T-cell (primary cell): ENCODE data around the gene ACSM2A. TPM values are rescaled to one million over a fixed set of nuclear protein-coding genes. Genes with fewer than 3 reads are reported as not detected.
A peak's percentile ranks its signal among the peaks of the same experiment; 100 is the strongest.
"Not testable (repeated sequence)": the region's sequence is repeated elsewhere in the genome, so short reads cannot be mapped to it uniquely, and the experiment has no call there.

ENCODE experiments used
- ATAC-seq, 4 experiments: fragments of 200-7000 bp in 3 of 4; fragments of 150-1000 bp in 1 of 4; cut with Tn5 transposase; replicated peaks in 1 of 4; 1 replicate in 3 of 4; 2 replicates in 1 of 4; pipeline ENCODE4 v1.10.0; 2021; ENCODE audit warnings: moderate library complexity in 3 of 4, mild to moderate bottlenecking in 2 of 4, moderate number of reproducible peaks in 1 of 4
- CTCF ChIA-PET, 2 donors: fragments of 300-600 bp; sonication (Branson Sonifier 250); formaldehyde crosslinking; loops; one replicate each; lab custom pipeline; 2022; ENCODE audit warnings: antibody characterized with exemption in 2 of 2; lab: Charles Lee
- POLR2A ChIA-PET, 2 donors: fragments of 300-600 bp; sonication (Branson Sonifier 250); formaldehyde crosslinking; loops; one replicate each; lab custom pipeline; 2022; ENCODE audit warnings: antibody characterized with exemption in 2 of 2; lab: Charles Lee
- DNase-seq, 35 experiments: peaks; one replicate each; pipeline versions ENCODE4 v3.0.0 to v3.0.0-alpha.2; 2013 to 2023
- H3K27ac ChIP-seq: one replicate; pipeline ENCODE4 v1.5.1; 2013; ENCODE audit warnings: low read length
- H3K27me3 ChIP-seq, 2 experiments: replicated peaks in 1 of 2; 1 replicate in 1 of 2; 2 replicates in 1 of 2; pipeline versions ENCODE4 v1.6.1 to v1.7.0; 2013; ENCODE audit warnings: low read length in 1 of 2, mixed read lengths in 1 of 2; ENCODE audit not compliant: control insufficient read depth in 2 of 2, insufficient read depth in 2 of 2; ENCODE audit errors: extremely low read depth in 1 of 2
- H3K36me3 ChIP-seq, 2 donors: 1 replicate in 1 of 2; 2 replicates in 1 of 2; pipeline versions ENCODE4 v1.6.1 to v1.7.0; 2013; ENCODE audit warnings: low read length in 1 of 2; ENCODE audit not compliant: control insufficient read depth in 2 of 2, insufficient read depth in 1 of 2; ENCODE audit errors: extremely low read depth in 1 of 2
- H3K4me1 ChIP-seq, 2 experiments: 1 replicate in 1 of 2; 2 replicates in 1 of 2; pipeline versions ENCODE4 v1.6.1 to v1.7.0; 2013; ENCODE audit warnings: low read length in 2 of 2, mixed read lengths in 1 of 2; ENCODE audit not compliant: insufficient read depth in 2 of 2, control insufficient read depth in 1 of 2; ENCODE audit errors: extremely low read depth in 1 of 2
- H3K4me3 ChIP-seq, 2 donors: 1 replicate in 1 of 2; 2 replicates in 1 of 2; pipeline versions ENCODE4 v1.5.1 to v1.7.0; 2013; ENCODE audit warnings: mild to moderate bottlenecking in 2 of 2, low read length in 1 of 2, moderate library complexity in 1 of 2; ENCODE audit not compliant: control insufficient read depth in 1 of 2; ENCODE audit errors: extremely low read depth in 1 of 2
- H3K9me3 ChIP-seq: 2 replicates; pipeline ENCODE4 v1.7.0; 2013
- H3K27ac Mint-ChIP-seq, 2 donors: one replicate each; pipeline ENCODE4 v1.8.0; 2020 to 2021; ENCODE audit warnings: mild to moderate bottlenecking in 2 of 2, mixed read lengths in 2 of 2
- H3K27me3 Mint-ChIP-seq, 2 donors: one replicate each; pipeline ENCODE4 v1.8.0; 2021 to 2022; ENCODE audit warnings: mixed read lengths in 2 of 2
- H3K36me3 Mint-ChIP-seq: one replicate; pipeline ENCODE4 v1.8.0; 2021; ENCODE audit warnings: mixed read lengths
- H3K4me1 Mint-ChIP-seq, 3 donors: one replicate each; pipeline ENCODE4 v1.8.0; 2020 to 2022; ENCODE audit warnings: mixed read lengths in 3 of 3, mild to moderate bottlenecking in 1 of 3
- H3K4me3 Mint-ChIP-seq, 3 donors: one replicate each; pipeline ENCODE4 v1.8.0; 2020 to 2022; ENCODE audit warnings: mild to moderate bottlenecking in 3 of 3, mixed read lengths in 3 of 3, moderate library complexity in 3 of 3
- H3K9me3 Mint-ChIP-seq, 3 donors: one replicate each; pipeline ENCODE4 v1.8.0; 2020 to 2022; ENCODE audit warnings: mixed read lengths in 3 of 3
- WGBS: methylation state at CpG from one replicate; pipeline ENCODE4 v1.1.5; 2013; ENCODE audit warnings: missing lambda C conversion rate; ENCODE audit not compliant: insufficient coverage; 5-methylcytosine and 5-hydroxymethylcytosine counted together
- total RNA-seq, 35 experiments: library from RNA in 6 of 35; stranded (reverse) in 6 of 35; fragments of 120-200 nt in 1 of 35; gene quantifications; one replicate each; pipeline versions ENCODE4 v1.2.1 to v1.2.4 and lab custom pipeline; 2013 to 2026

Gene ACSM2A
- total RNA-seq (under 1 TPM in 2 of 5 donors, not detected in 3; 0.35 to 0.47 TPM), total RNA-seq (lab: John Stamatoyannopoulos, UW) (0 to 0.17 (median 0) reads per million in 29 experiments)
- not detected for total RNA-seq (2013)

- ATAC-seq, H3K27me3 Mint-ChIP-seq, POLR2A ChIA-PET, H3K27me3 ChIP-seq, DNase-seq, H3K4me1 ChIP-seq, H3K9me3 ChIP-seq, H3K36me3 Mint-ChIP-seq, H3K27ac ChIP-seq, H3K36me3 ChIP-seq, H3K27ac Mint-ChIP-seq, H3K4me1 Mint-ChIP-seq, H3K4me3 ChIP-seq, CTCF ChIA-PET, H3K4me3 Mint-ChIP-seq, H3K9me3 Mint-ChIP-seq: not testable (repeated sequence)
- WGBS = no CpG with 5 or more reads among the region's 1 CpG
Observed at GRCh38 chr16:20451364-20451763, at the start of gene ACSM2A. Gene ACSM2A (plus strand): TSS chr16:20451521. CDS start chr16:20460115, 8,594 bp downstream.

DNA sequence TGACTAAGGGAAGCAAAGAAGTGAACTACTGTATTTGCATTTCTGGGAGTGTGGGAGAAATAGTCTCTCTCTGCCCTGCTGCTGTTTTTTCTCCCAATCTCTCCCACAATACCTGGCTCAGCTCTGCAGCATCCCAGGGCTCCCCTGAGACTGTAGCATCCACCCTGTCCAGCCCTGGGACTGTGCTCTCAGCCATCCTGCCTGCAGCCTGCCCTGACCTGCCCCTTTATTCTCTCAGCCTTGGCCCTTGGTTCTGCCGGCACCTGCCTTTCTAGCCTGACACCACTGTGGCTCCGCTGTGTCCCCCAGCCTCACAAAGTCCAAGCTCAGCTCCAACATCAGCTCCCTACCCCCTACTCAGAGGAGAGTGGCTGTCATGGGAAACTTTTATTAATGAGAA is 48.7 kb upstream of the ACSM2A start:
- Mint-ChIP-seq H3K36me3 (no peaks in the 10 kb centered on the region), H3K4me1 (no peaks in the 10 kb centered on the region), H3K27ac (no peak overlapping the region), H3K9me3 (no peaks in the 10 kb centered on the region), H3K4me3 (no peak overlapping the region), H3K27me3 (peaks cover 0 to 5% of the 10 kb centered on the region in 2 donors)
- no CpG with 5 or more reads among the region's 2 CpGs for WGBS
- POLR2A ChIA-PET = no interaction called here
- CTCF ChIA-PET = interaction anchor here in 1 of 2 donors (0.7 kb wide), 1 partner anchor 54 kb away, joined by 3 read pairs; no protein-coding TSS in a partner anchor
- H3K27ac ChIP-seq = no peak overlapping the region
- no peak for DNase-seq
- no peak overlapping the region for H3K4me3 ChIP-seq
- peaks cover 0 to 3% of the 10 kb centered on the region in 2 experiments for H3K27me3 ChIP-seq
- no peaks in the 10 kb centered on the region for H3K36me3 ChIP-seq
- H3K4me1 ChIP-seq = no peaks in the 10 kb centered on the region
- H3K9me3 ChIP-seq = no peaks in the 10 kb centered on the region
- no peak for ATAC-seq

DNA sequence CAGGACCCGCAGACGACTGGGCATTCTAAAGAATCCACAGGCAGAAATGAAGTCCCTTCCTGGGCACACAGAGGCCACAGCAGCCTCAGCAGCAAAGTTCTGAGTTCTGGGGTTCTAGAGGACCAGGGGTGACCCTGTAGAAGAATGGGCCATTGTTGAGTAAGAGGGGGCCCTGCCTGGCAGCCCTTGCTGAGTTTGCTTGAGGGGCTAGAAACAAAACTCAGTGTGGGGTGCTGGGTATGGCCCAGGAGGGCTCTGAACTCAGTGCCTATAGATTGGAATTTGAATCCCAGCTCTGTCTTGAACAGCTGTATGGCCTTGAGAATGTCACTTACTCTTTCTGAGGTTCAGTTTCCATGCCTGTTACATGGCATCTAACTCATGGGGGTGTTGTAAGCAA is 46.7 kb upstream of the ACSM2A start, which contains the start of gene PDILT:
PDILT (minus strand) TSS at position 101 of the 400 bp plus-strand sequence. CDS start 5,437 bp downstream, outside the sequence.
- Histone ChIP-seq H3K9me3 (no peaks in the 10 kb centered on the region), H3K27ac (no peak within 1 kb of the TSS), H3K4me3 (no peak within 1 kb of the TSS), H3K27me3 (peaks cover 0 to 7% of the 10 kb centered on the region in 2 experiments), H3K36me3 (no peaks in the 10 kb centered on the region), H3K4me1 (no peaks in the 10 kb centered on the region)
- no peak within 1 kb of the TSS for H3K4me3 Mint-ChIP-seq
- no peaks in the 10 kb centered on the region for H3K4me1 Mint-ChIP-seq
- ChIA-PET CTCF (no interaction called here), POLR2A (no interaction called here)
- WGBS = 95% methylated on average over 2 of the region's 2 CpGs
- no peaks in the 10 kb centered on the region for H3K9me3 Mint-ChIP-seq
- no peak for DNase-seq
- ATAC-seq = no peak
- H3K27ac Mint-ChIP-seq = no peak within 1 kb of the TSS
- H3K36me3 Mint-ChIP-seq = no peaks in the 10 kb centered on the region
- peaks cover 0 to 8% of the 10 kb centered on the region in 2 donors for H3K27me3 Mint-ChIP-seq

GRCh38 chr16:20409398-20410120 is 41.8 kb upstream of the ACSM2A start, which contains the start of gene ACSM5:
Gene ACSM5 (plus strand): TSS chr16:20409534. CDS start chr16:20411485, 1,951 bp downstream.
- Mint-ChIP-seq H3K4me1 (no peaks in the 10 kb centered on the region), H3K36me3 (no peaks in the 10 kb centered on the region), H3K27ac (no peak within 1 kb of the TSS), H3K27me3 (peaks cover 7 to 9% of the 10 kb centered on the region in 2 donors), H3K9me3 (no peaks in the 10 kb centered on the region), H3K4me3 (no peak within 1 kb of the TSS)
- Histone ChIP-seq H3K4me1 (no peaks in the 10 kb centered on the region), H3K4me3 (no peak within 1 kb of the TSS), H3K27ac (no peak within 1 kb of the TSS), H3K27me3 (peaks cover 2 to 8% of the 10 kb centered on the region in 2 experiments), H3K9me3 (no peaks in the 10 kb centered on the region), H3K36me3 (no peaks in the 10 kb centered on the region)
- ATAC-seq (no peak), DNase-seq (no peak)
- ChIA-PET POLR2A (no interaction called here), CTCF (no interaction called here)
- 75% methylated on average over 2 of the region's 6 CpGs for WGBS

DNA sequence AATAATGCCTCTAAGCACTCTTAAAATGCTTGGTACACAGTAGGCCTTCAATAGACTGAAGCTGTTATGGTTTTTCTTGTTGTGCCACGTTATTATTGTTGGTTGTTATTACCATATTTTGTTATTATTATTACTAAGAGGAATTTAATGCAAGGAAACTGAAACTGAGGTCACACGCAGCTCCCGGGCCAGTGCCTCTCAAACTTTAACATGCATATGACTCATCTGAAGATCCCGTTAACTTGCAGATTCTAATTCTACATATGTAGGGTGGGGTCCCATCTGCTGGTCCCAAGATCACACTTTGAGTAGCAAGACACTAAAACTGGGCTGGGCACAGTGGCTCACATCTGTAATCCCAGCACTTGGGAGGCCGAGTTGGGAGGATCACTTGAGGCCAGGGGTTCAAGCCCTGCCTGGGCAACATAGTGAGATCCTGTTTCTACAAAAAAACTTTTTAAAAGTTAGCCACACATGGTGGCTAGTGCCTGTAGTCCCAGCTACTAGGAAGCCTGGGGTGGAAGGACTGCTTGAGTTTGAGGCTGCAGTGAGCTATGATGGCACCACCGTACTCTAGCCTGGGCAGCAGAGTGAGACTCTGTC is 41.1 kb upstream of the ACSM2A start:
- Mint-ChIP-seq H3K27ac (no peak overlapping the region), H3K9me3 (no peaks in the 10 kb centered on the region), H3K4me3 (no peak overlapping the region), H3K36me3 (no peaks in the 10 kb centered on the region), H3K4me1 (no peaks in the 10 kb centered on the region), H3K27me3 (peaks cover 9% of the 10 kb centered on the region in 2 donors)
- ChIA-PET POLR2A (no interaction called here), CTCF (no interaction called here)
- Histone ChIP-seq H3K9me3 (no peaks in the 10 kb centered on the region), H3K4me1 (no peaks in the 10 kb centered on the region), H3K4me3 (no peak overlapping the region), H3K36me3 (no peaks in the 10 kb centered on the region), H3K27ac (no peak overlapping the region), H3K27me3 (peaks cover 2 to 8% of the 10 kb centered on the region in 2 experiments)
- WGBS = 38% methylated on average over 1 of the region's 6 CpGs
- no peak for ATAC-seq
- DNase-seq = peak in 1 of 35 experiments; percentile 1

DNA sequence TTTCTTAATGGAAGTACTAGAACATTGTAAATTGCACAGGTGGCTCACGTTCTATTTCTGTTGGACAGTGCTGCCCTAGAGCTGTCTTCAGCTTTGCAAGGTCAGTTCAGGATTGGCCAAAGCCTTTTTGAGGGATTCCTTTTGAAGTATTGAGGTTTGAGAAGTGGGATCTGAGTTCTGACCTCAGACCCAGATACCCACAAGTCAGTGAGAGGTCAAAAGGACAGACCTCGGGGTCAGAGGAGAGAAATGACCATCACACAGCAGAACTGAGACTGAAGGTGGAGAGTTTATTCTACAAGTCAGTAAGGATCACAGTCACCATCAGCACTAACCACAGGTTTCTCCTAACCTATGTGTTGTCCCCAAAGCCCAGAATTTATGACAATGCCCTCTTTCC is 40.3 kb upstream of the ACSM2A start:
- ChIA-PET CTCF (no interaction called here), POLR2A (no interaction called here)
- DNase-seq (no peak), ATAC-seq (no peak)
- no peaks in the 10 kb centered on the region for H3K36me3 Mint-ChIP-seq
- WGBS = no CpG with 5 or more reads among the region's 2 CpGs
- no peak overlapping the region for H3K27ac ChIP-seq
- no peaks in the 10 kb centered on the region for H3K36me3 ChIP-seq
- no peaks in the 10 kb centered on the region for H3K9me3 ChIP-seq
- no peaks in the 10 kb centered on the region for H3K4me1 ChIP-seq
- no peak overlapping the region for H3K4me3 ChIP-seq
- H3K27me3 Mint-ChIP-seq = peaks cover 6 to 9% of the 10 kb centered on the region in 2 donors
- no peaks in the 10 kb centered on the region for H3K4me1 Mint-ChIP-seq
- no peaks in the 10 kb centered on the region for H3K9me3 Mint-ChIP-seq
- H3K27ac Mint-ChIP-seq = no peak overlapping the region
- H3K27me3 ChIP-seq = peaks cover 2 to 8% of the 10 kb centered on the region in 2 experiments
- no peak overlapping the region for H3K4me3 Mint-ChIP-seq
